Stimulated activated effector memory CD8-positive, alpha-beta T cell treated with anti-CD3 and anti-CD28 coated beads, Interleukin-12 subunit alpha, Interleukin-12 subunit beta, amount 100 ng/mL, for 72 hours (primary cell): ENCODE measurements around the gene FAM32A.

Experiments used
- ATAC-seq: fragments of 150-1000 bp; cut with Tn5 transposase; 2 replicates; pipeline ENCODE4 v1.10.0; 2021
- DNase-seq, 2 donors: peaks; one replicate each; pipeline ENCODE4 v3.0.0; 2021 to 2022; ENCODE audit warnings: low spot score in 2 of 2
- H3K27ac Mint-ChIP-seq: one replicate; pipeline ENCODE4 v1.8.0; 2022; ENCODE audit warnings: mild to moderate bottlenecking, mixed read lengths
- H3K36me3 Mint-ChIP-seq: one replicate; pipeline ENCODE4 v1.8.0; 2022; ENCODE audit warnings: mild to moderate bottlenecking, mixed read lengths
- H3K4me1 Mint-ChIP-seq: one replicate; pipeline ENCODE4 v1.8.0; 2022; ENCODE audit warnings: mixed read lengths
- H3K4me3 Mint-ChIP-seq: one replicate; pipeline ENCODE4 v1.8.0; 2022; ENCODE audit warnings: mild to moderate bottlenecking, mixed read lengths
- H3K9me3 Mint-ChIP-seq: one replicate; pipeline ENCODE4 v1.8.0; 2022; ENCODE audit warnings: mixed read lengths

FAM32A gene

DNA sequence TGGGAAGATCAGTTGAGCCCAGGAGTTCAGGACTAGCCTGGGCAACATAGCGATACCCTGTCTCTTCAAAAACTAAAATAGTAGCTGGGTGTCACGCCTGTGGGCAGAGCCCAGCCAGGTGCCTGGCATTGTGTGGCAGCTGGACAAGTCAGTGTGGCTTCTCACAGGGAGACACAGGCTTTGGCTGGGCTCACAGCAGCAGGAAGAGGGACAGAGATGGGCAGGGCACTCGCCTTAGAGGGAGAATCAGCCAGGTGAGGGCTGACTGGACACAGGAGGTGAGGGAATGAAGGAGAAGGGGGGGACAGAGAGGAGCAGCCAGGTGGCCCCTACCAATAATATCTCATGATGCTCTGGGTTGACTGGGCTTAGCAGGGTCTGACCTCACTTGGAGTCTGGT is 3.3 kb downstream of the FAM32A start:
- DNase-seq (no peak), ATAC-seq (no peak)
- H3K36me3 Mint-ChIP-seq, result peaks cover 83% of the 10 kb centered on the region
- H3K4me1 Mint-ChIP-seq, result peaks cover 39% of the 10 kb centered on the region
- peak overlapping the region; percentile 51 for H3K27ac Mint-ChIP-seq
- H3K9me3 Mint-ChIP-seq, result no peaks in the 10 kb centered on the region
- H3K4me3 Mint-ChIP-seq, result no peak overlapping the region

DNA sequence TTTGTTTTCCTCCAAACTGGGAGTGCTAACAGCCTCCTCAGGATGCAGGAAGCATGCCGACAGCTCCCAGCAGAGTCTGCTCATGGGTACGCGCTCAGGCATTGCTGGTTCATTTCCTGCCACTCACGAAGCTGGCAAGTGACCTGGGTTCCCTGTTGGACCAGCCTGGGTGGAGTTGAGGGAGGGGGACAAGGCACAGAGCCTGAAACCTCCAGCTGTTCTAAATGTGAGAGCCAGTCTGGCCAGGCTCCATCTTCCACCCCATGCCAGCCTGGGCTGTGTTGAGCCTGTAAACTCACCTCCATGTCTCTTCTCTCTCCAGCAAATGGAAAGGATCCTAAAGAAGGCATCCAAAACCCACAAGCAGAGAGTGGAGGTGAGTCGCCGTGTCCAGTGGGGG is 5.0 kb downstream of the FAM32A start:
- H3K27ac Mint-ChIP-seq, result no peak overlapping the region

DNA sequence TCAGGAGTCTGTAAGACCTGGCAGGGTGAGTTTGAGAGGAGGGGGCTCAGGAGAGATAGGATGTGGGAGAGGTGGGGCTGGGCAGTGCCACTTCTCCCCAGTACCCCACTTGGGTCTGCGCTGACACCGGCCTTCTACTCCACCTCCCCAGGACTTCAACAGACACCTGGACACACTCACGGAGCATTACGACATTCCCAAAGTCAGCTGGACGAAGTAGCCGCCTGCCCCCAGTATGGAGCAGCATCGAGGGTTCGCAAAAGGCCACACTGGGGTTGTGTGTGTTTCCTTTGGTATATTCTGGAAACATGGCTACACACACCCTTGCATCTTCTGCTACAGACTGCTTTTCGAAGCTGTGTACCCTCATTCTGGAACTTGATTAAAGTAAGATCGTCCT is 5.5 kb downstream of the FAM32A start:
- H3K4me3 Mint-ChIP-seq, result no peak overlapping the region
- ATAC-seq, result no peak
- peaks cover 29% of the 10 kb centered on the region for H3K4me1 Mint-ChIP-seq
- H3K9me3 Mint-ChIP-seq, result no peaks in the 10 kb centered on the region
- DNase-seq, result no peak
- H3K27ac Mint-ChIP-seq, result no peak overlapping the region
- H3K36me3 Mint-ChIP-seq, result peaks cover 83% of the 10 kb centered on the region

More for the DNA sequence above, 5.0 kb downstream of the FAM32A start:
- H3K36me3 Mint-ChIP-seq, result peaks cover 87% of the 10 kb centered on the region
- DNase-seq (no peak), ATAC-seq (no peak)
- H3K9me3 Mint-ChIP-seq, result no peaks in the 10 kb centered on the region
- H3K4me1 Mint-ChIP-seq, result peaks cover 34% of the 10 kb centered on the region
- no peak overlapping the region for H3K4me3 Mint-ChIP-seq

DNA sequence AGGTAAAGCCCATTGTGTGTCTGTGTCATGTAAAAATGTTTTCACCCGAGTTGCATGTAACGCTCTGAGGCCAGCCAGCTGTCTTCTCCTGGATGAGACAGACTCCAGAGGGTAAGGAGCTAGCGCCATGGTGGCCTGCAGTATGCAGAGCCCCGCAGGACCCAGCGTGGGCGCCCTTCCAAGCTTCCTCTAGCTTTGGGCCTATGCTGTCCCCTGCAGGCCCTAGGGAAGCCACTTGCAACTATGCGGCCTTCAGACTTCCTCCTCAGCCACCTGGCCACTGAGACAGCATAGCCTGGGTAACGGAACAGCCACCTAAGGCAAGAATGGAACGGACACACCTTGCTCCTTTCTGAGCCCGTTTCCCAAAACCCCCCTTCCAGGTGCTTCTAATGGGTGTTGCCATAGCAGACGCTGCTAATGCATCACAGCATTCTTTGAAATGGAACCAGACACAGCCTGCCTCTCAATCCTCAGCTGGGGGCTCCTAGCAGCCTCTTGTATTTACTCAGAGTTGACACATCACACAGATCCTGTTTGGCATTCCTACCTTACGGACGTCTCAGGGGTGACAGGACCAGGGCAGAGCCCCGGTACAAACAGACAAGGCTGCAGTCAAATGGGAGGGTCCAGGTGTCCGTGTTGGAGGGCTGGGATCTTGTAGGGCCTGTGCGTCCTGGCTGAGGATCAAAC is 6.2 kb downstream of the FAM32A start:
- DNase-seq (no peak), ATAC-seq (peak; percentile 21)
- Mint-ChIP-seq H3K36me3 (peaks cover 81% of the 10 kb centered on the region), H3K4me1 (peaks cover 27% of the 10 kb centered on the region), H3K9me3 (no peaks in the 10 kb centered on the region), H3K27ac (peak overlapping the region; percentile 12), H3K4me3 (no peak overlapping the region)

DNA sequence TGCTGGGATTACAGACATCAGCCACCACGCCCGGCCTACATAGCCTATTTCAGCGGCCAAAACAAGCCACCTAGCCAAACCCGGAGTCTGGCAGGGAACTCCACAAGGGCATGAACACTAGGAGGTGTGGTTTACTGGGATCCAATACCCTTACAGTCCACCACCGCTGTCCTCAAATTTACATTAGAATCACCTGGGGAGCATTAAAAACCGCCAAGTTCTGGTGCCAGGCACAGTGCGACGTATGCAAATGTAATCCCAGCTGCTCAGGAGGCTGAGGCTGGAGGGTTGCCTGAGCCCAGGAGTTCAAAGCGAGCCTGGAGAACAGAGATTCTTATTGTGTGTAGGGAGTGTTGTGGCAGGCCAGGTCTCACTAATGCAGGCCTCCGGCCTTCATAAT is 8.3 kb downstream of the FAM32A start:
- ATAC-seq (no peak), DNase-seq (no peak)
- Mint-ChIP-seq H3K4me1 (peaks cover 24% of the 10 kb centered on the region), H3K9me3 (no peaks in the 10 kb centered on the region), H3K27ac (no peak overlapping the region), H3K4me3 (no peak overlapping the region), H3K36me3 (peaks cover 68% of the 10 kb centered on the region)

DNA sequence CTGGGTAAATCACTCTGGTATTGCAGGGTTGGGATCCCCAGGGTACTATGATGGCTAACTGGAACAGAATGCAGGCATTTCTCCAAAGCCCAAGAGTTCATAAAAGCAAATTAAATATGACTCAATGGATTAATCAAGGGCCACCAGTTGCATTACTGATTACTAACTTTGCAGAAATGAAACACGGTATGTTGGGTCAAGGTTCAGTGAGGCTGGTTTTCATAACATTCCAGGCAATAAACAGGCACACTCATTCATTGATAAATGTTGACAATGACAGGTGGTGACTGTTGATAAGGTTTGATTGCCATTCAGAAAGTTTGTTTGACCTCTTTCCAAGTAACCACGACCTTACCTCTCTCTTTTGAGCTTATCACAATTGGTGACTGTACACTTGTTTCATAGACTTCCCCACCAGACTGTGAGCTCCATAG is 12.0 kb downstream of the FAM32A start:
- H3K4me1 Mint-ChIP-seq, result peaks cover 43% of the 10 kb centered on the region
- no peak for ATAC-seq
- H3K27ac Mint-ChIP-seq, result peak overlapping the region; percentile 97
- peaks cover 46% of the 10 kb centered on the region for H3K36me3 Mint-ChIP-seq
- no peaks in the 10 kb centered on the region for H3K9me3 Mint-ChIP-seq
- no peak for DNase-seq
- H3K4me3 Mint-ChIP-seq, result peak overlapping the region; percentile 92

DNA sequence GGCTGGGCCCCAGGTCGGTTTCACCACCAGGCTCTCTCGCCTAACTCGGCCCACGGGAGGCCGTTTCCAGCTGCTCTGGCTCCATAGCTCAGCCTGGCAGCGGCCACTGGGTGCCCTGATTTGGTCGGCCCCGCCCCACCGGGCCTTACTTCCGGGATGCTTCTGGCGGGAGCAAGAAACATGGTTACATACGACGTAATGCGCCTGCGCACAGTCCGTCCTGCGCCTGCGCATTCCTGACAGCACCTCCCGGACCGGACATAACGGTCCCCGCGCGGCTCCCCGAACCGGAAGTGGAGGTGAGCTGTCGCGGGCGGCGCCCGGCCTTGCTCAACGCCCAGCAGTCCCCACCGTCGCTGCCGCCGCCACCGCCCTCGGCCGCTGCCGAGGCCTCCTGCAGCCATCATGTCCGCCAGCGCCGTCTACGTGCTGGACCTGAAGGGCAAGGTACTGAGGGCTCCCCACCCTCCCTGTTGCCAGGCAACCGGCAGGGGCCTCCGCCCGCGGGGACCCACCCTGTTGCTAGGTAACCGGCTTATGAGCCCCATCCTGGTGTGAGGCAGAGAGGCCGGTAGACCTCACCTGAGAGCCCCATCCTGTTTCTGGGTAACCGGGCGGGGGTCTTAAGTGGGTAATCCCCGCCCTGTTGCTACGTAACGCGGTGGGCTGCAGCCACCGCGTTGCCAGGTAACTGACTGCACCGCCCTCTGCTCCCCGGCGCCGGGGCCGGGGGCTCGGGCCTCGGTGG is 12.6 kb downstream of the FAM32A start, which contains the start of gene AP1M1:
Gene AP1M1, plus strand, starts transcription at position 290 of the 748 bp plus-strand sequence. Its CDS starts 116 bp downstream, at position 406.
- Mint-ChIP-seq H3K4me1 (peaks cover 49% of the 10 kb centered on the region), H3K4me3 (peak within 1 kb of the TSS; percentile 92), H3K27ac (peak within 1 kb of the TSS; percentile 97), H3K9me3 (no peaks in the 10 kb centered on the region), H3K36me3 (peaks cover 46% of the 10 kb centered on the region)
- DNase-seq (peak; percentile 97 to 100), ATAC-seq (peak; percentile 94)

DNA sequence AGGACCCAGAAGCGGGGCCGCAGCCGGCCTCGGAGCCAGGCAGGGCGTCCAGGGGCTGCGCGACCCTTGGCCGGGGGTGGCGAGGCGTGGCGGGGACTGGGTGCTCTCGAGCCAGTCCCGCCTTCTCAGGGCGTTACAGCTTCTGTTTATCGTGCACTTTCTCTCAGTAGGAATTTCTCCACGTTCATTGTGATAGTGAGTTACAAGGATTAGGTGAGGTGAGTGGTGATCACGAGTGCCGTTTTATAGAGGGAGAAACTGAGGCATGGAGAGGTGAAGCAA is 13.1 kb downstream of the FAM32A start:
- Mint-ChIP-seq H3K27ac (peak overlapping the region; percentile 97), H3K4me1 (peaks cover 54% of the 10 kb centered on the region), H3K36me3 (peaks cover 46% of the 10 kb centered on the region), H3K9me3 (no peaks in the 10 kb centered on the region), H3K4me3 (peak overlapping the region; percentile 92)
- DNase-seq, result no peak
- ATAC-seq, result no peak

DNA sequence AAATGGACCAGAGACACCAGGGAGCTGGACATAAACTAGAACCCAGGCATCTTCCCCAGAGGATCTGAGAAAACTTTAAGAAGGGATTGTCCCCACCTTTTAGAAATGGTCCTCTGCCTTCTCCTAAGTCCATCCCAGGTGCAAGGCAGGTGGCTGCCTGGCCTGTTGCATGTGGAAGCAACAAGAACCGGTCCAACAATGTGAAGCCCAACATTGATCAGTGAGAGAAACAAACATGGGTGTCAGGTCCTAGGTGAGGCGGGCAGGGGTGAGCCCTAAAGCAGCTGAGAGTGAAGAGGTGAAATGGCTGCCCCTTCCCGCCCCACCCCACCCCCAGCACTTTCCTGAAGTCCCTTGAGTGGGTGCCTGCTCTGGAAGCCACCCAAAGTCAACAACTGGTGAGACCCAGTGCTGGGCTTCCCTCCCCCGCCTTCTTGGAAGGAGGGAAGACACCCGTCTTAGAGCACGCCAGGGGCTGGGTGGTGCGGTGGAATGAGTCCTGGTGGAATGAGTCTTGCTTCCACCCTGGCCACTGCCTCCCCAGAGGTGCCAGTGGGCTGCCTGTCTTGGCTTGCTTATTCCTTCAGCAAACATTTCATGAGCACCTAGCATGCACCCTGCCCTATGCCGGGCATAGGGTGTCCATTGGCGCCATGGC is 14.2 kb downstream of the FAM32A start:
- ATAC-seq, result no peak
- no peak for DNase-seq
- Mint-ChIP-seq H3K4me1 (peaks cover 62% of the 10 kb centered on the region), H3K36me3 (peaks cover 46% of the 10 kb centered on the region), H3K9me3 (no peaks in the 10 kb centered on the region), H3K4me3 (peak overlapping the region; percentile 92), H3K27ac (peak overlapping the region; percentile 97)

DNA sequence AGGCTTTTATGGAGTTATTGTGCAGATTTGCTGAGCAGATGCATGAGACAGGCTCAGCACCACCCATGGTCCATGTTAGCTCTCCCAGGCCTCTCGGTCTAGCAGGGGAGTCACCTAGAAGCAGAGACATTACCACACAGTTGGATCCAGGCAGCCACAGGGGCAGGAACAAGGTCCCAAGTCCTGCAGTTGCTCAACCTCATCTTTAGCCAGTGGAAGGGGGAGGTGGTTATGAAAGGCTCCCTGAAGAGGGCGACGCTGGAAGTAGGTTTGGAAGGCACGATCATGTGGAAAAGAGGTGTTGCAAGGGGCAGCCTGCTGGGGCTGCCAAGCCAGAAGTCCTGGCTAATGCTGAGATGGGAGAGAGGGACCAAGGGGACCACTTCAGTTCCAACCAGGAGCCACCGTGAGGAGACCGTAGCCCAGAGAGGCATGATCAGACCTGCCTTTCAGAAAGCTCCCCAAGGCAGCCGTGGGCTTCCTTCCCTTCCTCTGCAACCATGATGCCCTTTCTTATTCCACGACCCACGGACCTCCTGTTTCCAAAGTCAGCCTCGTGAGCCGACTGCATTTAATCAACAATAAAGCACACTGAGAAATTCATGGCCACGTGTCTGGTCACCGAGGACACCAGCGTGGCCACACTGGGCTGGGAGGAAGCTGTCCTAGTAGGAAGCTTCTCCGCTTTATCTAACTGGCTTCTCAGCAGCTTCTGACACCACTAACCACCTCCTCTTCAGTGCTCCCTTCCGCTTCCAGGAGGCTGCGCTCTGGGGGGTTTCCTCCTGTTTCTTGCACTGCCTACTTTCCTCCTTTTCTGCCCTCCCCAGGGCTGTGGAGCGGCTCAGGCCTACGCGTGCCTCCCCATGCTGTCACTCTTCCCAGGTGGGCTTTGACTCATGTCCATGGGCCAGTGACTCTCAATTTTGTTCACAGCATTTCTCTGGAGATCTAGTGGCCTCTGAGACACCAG is 15.1 kb downstream of the FAM32A start:
- Mint-ChIP-seq H3K36me3 (peaks cover 51% of the 10 kb centered on the region), H3K4me3 (no peak overlapping the region), H3K4me1 (peaks cover 62% of the 10 kb centered on the region), H3K9me3 (no peaks in the 10 kb centered on the region), H3K27ac (peak overlapping the region; percentile 69)
- DNase-seq, result no peak
- no peak for ATAC-seq

DNA sequence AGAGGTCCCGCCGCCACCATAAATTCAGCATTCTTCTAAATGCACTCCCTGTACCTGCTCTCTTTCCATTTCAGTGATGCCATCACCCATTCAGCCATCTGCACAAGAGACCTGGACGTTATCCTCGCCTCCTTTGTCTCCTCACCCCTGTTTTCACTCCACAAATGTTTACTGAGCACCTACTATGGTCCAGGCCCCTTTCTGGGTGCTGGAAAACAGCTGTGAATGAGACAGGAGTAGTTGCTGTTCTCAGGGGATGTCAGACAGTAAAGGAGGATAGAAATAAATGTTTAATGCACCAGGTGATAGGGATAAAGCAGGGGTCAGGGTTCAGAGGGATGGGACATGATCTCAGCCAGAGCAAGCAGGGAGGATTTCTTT is 15.8 kb downstream of the FAM32A start:
- H3K4me1 Mint-ChIP-seq, result peaks cover 62% of the 10 kb centered on the region
- H3K27ac Mint-ChIP-seq, result peak overlapping the region; percentile 69
- DNase-seq (no peak), ATAC-seq (no peak)
- H3K36me3 Mint-ChIP-seq, result peaks cover 58% of the 10 kb centered on the region
- H3K9me3 Mint-ChIP-seq, result no peaks in the 10 kb centered on the region
- no peak overlapping the region for H3K4me3 Mint-ChIP-seq

DNA sequence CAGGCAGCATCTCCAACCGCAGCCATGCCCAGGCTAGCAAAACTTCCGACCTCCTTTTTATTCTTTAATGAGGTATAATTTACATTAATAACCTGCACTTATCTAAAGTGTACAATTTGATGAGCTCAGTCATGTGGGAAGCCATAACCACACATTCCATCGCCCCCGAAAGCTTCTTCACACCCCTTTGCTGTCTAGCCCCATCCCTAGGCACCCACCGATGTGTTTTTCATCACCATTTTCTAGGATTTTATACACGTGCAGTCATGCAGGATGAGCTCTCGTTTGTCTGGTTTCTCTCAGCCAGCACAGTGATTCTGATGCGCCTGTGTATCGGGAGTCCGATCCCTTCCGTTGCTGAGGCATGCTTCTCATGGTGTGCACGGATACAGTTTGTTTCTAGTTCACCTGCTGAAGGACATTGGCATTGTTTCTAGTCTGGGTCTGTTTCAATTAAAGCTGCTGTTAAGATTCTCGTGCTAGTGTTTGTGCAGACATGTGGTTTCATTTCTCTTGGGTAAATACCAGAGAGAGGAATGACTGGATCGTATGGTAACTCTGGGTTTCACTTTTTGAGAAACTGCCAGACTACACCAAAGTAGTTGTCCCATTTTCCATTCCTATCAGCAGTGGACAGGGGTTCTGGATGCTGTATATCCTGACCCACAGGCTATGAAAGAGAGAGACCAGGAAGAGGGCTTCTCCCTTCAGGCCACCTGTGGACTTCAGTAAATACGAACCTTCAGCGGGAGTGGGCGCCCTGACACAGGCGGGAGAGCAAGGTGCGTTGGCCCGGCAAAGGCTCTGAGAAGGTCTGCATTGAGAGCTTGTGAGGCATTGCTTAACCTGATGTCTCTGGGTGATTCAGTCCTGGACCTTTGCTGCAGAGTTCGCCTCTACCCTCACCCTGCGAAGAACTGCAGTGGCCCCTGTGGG is 17.4 kb downstream of the FAM32A start:
- Mint-ChIP-seq H3K4me3 (peak overlapping the region; percentile 16), H3K4me1 (peaks cover 68% of the 10 kb centered on the region), H3K9me3 (no peaks in the 10 kb centered on the region), H3K36me3 (peaks cover 70% of the 10 kb centered on the region), H3K27ac (peak overlapping the region; percentile 77)
- DNase-seq (no peak), ATAC-seq (peak; percentile 11)

DNA sequence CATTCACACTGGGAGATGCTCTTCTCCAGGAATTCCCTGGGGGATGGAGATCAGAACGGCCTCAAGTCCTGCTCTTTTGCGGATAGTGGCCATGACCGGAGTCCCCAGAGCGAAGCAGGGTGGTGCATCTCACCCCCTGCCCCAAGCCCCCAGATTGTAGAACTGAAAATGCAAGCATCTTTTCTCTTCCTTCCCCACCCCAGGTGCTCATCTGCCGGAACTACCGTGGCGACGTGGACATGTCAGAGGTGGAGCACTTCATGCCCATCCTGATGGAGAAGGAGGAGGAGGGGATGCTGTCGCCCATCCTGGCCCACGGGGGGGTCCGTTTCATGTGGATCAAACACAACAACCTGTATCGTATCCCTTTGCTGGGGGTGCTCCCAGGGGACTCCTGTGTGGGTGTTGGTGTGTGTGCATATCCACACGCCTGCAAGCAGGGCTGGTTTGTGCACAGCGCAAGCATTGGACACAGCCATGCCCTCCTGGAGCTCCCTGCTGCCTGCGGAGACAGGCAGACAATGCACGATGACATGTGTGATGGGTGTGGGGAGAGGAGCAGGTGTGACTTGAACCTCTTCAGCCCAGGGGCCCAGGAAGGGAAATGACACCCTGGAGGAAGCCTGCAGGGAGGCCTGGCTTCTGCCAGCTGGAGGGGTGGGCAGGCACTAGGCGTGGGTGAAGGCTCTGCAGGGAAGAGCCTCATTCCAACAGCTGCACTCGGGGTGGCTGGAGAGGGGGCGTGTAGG is 18.2 kb downstream of the FAM32A start:
- DNase-seq (no peak), ATAC-seq (no peak)
- peaks cover 74% of the 10 kb centered on the region for H3K36me3 Mint-ChIP-seq
- peaks cover 75% of the 10 kb centered on the region for H3K4me1 Mint-ChIP-seq
- H3K9me3 Mint-ChIP-seq, result no peaks in the 10 kb centered on the region
- H3K27ac Mint-ChIP-seq, result peak overlapping the region; percentile 77
- H3K4me3 Mint-ChIP-seq, result no peak overlapping the region

DNA sequence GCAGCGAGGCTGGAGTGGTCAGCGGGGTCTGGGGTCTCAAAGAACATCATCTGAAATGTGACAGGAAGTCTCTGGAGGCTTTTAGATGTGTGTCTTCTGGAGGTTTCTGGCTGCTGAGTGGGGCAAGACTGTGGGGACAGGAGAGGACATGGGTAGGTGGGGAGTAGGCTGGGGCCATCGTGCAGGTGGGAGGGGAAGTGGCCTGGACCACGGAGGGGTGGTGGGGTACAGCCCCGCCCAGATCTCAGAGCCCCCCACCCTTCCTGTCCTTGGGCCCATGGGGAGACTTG is 18.7 kb downstream of the FAM32A start:
- peaks cover 73% of the 10 kb centered on the region for H3K4me1 Mint-ChIP-seq
- DNase-seq, result no peak
- ATAC-seq, result no peak
- no peak overlapping the region for H3K4me3 Mint-ChIP-seq
- no peaks in the 10 kb centered on the region for H3K9me3 Mint-ChIP-seq
- H3K36me3 Mint-ChIP-seq, result peaks cover 79% of the 10 kb centered on the region
- H3K27ac Mint-ChIP-seq, result peak overlapping the region; percentile 77
